Activated CD8-positive, alpha-beta memory T cell treated with anti-CD3 and anti-CD28 coated beads, Interleukin-2, amount 50 U/mL, for 1 hour (primary cell): ENCODE data around the gene ACACA.

Experiments
- DNase-seq: peaks from one replicate; pipeline ENCODE4 v3.0.0-alpha.2; 2020; ENCODE audit errors: extremely low read depth

ACACA gene

DNA sequence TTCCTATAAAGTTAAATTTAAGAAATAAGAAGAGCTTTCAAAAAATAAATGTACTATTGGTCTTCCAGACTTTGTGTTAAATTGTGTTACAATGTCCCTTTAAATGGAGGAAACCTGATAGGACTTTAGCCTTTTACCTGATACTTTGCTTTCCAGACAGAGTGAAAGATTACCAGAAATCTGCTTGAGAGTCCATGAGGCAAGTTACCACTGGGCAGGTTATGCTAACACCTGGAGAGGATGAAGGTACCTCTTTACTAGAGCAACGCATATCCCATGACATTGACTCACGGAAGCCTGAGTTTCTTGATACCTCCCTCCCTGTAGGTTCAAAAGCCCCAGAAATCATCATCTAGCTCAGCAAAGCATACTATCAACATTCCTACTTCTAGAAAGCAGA is 174.7 kb downstream of the ACACA start:
- DNase-seq: no peak

DNA sequence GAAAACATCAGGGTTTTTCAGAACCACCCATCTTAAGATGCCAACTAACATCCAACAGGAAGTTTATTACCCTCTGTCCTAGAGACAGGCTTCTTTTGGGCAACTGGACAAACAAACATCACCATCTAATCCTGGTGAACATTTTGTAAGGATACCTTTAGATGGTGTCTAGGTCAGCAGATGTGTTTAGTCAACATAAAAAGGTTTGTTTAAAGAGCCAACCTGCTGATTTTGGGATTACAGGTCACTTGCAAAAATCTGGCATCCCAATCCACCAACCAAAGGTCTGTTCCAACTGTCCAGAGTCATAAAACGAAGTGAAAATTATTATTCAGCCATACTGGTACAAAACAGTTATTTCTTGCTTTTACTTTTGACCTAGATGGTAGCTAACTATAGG is 176.0 kb downstream of the ACACA start:
- no peak for DNase-seq

DNA sequence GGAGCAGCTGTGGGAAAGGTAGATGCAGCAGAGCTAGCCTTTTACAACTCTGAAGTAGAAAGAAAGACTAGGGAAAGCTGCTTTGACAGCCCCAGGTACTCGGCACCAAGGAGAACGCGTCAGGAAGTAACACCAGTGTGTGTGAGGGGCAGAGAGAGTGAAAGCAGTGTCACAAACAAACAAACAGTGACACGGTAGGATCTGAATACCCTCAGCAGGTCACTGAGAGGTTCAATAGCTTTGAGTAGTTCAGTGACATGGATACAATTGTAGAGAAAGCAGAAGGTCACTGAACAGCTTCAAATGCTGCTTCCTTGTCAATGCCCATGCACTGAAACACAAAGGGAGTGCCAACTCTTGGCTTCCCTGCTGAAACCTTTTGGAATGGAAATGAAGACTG is 181.2 kb downstream of the ACACA start:
- no peak for DNase-seq

DNA sequence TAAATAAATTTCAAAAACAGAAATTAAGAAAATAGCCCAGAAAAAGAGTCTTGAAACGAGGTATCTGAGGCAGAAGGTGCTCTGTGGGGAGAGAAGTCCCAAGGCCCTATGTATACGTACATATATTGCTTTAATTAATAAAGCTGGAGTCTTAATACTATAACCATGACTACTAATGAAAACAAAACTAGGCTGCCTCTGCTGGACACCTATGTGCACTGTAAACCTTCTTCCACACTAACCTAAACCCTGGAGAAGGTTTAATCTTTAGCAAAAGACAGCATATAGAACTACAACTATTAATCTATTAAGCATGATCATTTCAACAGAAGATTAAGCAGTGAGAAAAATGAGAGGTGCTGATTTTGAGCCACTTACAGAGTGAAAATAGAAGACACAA is 184.8 kb downstream of the ACACA start:
- no peak for DNase-seq

DNA sequence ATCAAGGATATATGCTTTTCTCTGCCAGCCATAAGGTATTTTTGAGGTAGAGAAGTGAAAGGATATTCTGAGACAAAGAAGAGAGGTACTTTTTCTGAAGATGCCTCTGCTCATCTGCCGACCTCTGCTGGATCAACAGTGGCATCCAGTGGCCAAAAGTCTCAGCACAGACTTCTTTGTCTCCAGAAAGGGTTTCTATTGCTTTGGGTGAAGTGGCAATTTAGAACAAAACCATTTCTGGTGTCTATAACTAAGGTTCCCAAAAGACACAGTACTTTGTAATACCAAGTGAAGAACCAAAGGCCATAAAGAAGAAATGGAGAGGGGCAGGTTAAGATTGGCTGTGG is 186.1 kb downstream of the ACACA start:
- DNase-seq: no peak

DNA sequence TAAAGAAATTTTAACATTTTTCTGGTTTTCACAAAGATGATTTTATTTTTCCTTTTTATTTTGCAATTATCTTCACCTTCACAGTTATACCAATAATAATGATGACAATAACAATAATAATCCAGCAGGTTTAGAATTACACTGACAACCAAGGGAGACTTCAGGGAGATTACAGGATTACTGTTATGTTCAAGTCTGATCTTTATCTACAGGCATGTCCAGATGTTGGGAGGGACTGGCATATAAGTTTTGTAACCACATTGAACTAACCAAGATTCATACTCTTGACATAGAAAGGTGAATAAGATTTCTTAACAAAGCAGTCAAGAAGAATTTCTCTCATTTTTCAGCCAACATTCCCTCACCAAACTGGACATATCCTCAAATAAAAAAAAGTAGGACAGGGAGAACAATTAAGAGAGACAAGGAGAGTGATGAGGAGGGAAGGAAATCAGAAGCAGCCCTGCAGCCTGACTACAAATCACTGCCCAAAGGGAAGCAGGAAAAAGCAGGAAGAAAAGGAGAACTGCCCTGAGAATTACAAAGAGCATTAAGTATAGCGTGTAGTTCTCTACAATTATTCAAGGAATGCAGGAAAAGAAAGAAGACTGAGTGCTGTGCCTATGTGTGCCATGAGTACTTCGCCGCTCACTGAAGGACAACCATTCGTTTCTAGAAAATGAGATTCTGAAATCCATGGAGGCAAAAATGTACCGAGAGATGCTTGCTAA is 186.6 kb downstream of the ACACA start:
- no peak for DNase-seq

DNA sequence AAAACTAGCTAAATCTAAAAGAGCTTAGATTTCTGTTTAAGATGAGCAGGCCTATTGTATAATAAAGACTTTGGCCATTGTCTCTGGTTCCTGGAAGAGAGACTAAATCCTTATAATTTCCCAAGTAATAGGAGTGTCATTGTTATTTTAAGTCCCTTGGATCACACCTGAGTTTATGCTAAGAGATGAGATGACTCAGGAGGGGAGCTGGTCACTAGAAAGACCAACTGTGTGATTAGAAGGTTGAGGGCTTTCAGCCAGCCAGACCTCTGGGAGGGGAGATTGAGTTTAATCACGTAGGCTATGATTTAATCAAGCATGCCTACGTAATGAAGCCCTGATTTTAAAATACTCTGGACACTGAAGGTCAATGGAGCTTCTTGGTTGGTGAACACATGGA is 187.8 kb downstream of the ACACA start:
- DNase-seq: no peak

DNA sequence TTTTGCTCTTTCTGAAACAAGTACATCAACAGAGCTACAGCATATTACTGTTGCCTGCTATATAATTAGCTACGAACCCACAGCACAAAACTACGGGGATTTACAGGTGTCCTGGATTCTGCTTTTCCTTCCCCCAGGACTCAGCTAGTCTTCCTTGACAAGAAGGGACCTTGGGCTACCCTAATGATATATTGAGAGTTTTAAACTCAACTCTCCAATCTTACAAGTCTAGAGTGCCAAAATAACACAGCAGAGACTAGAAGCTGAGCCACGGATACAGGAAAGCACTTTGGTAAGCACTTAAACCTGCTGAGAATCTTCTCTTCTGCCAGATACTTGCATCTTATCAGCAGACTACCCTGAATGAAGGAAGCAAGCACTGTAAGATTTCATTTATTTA is 192.2 kb downstream of the ACACA start:
- no peak for DNase-seq

DNA sequence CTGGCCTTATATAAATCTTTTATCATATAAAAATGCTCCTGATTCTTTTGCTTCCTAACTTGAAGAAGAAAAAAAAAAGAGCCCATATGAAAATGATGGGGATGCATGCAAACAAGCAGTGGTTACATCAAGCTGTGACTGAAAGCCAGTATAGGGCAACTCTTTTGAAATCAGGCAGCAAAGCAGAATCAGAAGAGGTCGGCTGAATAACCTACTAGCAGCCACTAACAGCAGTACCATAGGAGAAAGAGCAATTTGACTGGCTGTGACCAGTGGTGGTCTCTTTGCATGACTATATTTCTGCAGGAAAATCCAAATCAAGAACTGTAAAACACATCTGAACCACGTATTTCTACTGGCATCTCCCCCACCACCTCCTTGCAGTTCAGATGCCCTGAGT is 192.7 kb downstream of the ACACA start:
- DNase-seq: no peak

DNA sequence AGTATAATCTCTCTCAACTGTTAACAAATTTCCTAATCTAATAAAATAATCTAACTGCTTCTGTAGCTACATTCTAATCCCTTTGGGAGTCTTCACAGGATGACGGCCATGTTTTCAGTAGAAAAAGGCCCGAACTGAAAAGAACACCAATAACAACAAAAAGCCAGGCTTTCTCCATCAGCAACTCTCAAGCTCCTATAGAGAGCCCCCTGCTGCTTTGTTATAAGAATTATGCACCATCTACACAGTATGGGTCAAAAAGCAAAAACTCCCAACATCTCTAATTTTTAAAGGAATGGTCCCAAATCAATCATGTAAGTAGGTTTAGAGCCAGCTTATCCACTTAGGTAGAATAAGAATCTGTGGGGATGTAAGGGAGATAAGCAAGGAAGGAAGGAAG is 194.5 kb downstream of the ACACA start:
- no peak for DNase-seq

DNA sequence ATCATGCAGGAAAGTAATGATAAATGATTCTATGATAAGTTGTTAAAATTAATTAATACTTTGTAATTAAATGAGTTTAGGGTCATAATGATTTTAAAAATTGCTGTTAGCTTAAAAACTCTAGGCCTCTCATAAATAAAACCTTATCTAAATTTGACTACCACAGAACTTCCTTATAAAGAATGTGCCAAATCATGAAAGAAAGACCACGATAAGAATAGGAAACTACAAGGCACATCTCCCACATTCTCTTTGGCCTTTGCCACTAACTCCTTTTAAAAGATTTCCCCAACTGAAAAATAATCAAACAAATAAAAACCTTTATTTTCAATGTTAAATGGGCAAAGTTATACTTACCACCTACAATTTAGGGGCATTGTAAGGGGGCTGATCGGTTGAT is 195.5 kb downstream of the ACACA start:
- no peak for DNase-seq

DNA sequence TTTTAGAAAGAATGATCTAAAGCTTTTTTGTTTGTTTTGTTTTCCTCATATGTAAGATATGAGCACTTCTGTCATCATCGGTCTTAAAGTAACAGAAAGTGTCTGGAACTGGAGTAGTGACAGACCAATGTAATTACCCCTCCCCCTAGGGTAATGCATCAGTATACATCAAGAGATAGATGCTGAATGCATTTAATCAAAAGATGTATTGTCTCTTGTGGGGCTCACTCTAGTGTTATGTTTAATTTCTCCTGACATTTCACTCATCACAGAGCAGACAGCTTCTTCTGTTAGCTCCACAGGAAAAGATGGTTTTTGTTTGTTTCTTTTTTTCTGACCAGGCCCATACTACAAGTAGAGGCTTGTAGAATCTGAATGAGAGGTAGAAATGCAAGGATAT is 199.5 kb downstream of the ACACA start:
- no peak for DNase-seq

DNA sequence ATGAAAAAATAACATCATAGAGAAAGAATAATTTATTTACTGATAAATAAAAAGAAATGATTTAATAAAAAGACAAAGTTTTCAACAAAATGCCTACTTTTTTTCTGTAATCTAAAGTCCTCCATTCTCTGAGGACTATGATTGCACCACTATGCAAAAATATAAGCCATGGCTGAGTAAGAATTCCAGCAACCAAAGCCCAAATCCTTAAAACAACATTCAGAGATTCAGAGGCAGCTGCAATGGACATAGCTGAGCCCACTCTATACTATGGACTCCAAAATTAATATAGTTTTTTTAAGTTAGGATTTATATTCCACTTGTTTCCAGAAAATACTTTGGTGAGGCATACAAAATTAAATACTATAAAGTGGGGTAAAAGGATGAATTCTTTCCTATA is 200.3 kb downstream of the ACACA start:
- DNase-seq: no peak

DNA sequence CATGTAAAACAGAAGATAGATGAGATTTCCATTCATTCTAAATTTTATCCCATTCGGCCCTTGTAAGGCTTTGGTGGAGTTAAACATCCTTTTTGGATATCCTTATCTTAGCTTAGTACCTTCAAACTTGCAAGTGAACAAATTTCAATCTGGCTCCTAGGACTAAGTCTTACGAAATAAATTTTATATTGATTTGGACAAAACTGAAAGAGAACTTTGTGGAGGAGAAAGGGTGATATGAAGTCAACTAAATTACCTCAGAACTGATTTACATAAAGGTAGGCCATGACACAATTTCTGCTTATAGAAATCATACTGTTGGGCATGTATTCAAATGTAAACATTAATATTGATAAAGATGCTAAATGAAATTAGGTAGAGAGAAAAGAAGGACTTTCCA is 206.1 kb downstream of the ACACA start:
- DNase-seq: no peak

DNA sequence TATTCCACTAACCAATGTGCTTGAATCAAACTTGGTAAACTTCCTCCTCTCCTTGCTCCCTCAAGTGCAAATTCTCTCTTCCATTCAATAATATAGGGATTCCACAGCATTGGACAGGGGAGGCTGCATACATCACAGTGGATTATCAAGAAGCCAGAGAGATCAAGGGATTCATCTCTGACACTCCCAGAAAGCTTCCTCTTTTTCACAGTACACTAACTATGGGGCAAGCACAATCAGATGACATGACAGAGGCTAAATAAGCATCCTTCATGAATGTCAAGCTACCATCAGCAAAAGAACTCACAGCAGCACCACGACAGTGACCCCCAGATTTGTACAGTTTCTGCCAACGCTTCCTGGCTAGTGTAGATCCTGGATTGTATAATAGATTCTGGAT is 209.3 kb downstream of the ACACA start:
- no peak for DNase-seq

DNA sequence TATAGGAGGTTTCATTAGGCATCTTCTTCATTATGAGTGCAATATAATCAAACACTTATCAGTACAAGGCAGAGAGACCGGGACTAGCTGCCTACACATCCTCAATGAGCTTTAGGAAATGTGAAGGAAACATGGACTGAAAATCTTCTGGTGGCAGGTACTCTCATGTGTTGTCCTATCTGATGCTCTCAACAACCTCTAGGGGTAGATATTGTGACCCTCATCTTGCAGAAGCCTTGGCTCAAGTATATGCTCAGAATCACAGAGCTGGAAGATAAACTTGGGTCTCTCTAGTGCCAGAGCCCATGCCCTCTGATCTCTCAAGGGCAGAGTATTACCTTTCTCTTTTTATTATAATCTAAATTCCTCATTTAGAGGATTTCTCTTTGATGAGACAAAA is 212.4 kb downstream of the ACACA start:
- no peak for DNase-seq

DNA sequence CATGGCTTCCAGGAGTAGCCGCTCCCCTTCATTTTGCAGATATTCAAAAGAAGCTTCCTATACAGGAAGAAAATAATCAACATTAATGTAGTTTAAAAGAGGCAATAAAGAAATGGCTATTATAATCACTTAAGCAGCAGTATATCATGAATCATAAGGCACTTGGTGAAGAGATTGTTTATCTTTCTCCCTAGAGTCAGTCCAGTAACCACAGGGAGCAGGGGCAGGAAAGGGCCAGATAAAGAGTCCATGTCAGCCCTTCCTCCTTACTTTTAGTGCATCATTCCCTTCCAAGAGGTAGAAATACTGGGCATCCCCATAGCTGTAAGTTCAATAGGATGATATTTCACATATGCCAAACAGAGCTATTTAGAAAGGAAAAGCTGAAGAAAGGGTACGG is 215.4 kb downstream of the ACACA start:
- DNase-seq: no peak

DNA sequence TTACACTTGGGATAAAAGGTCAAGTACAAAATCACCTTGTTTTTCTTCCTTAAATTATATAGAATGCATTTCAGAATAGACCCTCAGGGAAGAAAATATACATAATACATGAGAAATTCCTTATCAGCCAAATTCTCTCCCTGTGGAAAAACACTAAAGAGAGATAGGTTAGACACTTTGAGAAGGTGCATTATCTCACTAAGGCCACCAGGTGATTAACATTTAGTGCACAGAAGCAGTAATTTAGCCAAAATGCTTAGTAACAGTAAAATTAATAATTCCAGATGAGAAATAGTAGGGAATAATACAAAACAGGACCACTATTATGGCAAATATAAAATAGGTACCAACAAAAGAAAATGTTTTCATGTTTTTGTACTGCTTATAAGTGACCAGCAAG is 216.1 kb downstream of the ACACA start:
- no peak for DNase-seq

DNA sequence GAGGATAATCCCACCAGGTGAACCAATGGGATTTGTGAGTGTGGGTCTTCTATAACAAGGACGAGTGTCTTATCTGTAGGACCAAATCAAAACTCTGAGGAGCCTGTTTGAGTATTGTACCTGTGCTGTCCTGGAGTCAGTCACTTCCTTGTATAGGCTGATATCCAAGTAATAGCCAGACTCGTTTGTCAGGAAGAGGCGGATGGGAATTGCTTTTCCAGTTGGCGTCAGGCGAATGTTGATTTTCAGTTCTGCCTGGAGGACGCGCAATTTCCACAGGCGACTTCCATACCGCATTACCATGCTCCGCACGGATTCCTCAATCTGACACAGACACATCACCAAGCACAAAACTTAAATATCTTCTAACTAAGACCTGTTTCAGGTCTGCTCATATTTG is 218.5 kb downstream of the ACACA start:
- DNase-seq: no peak

DNA sequence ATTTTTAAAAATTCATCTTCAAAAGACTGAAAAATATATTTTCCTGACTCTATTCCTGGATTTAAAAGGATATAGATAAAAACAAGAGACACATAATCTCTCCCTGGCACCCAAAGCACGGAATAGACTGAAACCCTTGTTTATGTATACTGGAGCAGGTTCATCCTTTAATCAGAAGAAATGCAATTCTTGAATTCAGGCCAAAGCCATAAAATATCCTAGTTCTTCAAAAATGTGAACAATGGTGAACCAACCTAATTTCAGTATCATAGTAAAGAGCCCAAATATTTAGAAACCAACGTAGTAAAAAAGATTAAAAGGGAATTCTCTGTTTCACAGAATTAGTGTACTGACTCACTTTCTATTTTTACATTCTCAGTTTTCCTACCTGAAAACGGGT is 219.4 kb downstream of the ACACA start:
- DNase-seq: no peak

DNA sequence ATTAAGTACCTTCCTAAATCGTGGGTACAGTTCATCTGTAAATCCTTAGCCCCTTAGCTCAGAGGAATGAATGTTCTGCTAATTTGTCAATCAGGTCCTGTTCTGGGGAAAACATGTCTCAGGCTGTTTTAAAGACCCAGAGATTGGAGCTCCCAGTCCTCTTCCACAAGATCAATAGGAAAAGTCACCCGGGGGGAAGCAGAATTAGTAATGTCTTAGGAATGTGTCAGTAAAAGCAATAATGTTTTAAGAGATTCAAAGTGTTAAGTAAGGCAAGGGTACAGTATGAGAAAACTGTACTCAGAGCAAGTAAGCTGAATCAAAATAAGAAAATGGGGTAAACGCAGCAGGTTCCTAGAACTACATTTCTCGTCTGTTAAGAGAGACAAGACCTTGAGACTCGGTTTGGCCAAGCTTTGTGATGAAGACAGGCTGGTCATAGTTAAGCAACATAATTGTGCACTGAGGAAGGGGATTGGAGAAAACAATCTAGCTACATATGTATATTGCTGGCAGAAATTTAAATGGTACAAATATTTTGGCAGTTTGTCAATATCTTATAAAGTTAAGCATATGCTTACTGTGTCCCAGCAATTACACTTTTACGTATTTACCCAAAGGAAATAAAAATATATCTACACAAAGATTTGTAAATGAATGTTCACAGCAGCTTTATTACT is 223.7 kb downstream of the ACACA start:
- no peak for DNase-seq

DNA sequence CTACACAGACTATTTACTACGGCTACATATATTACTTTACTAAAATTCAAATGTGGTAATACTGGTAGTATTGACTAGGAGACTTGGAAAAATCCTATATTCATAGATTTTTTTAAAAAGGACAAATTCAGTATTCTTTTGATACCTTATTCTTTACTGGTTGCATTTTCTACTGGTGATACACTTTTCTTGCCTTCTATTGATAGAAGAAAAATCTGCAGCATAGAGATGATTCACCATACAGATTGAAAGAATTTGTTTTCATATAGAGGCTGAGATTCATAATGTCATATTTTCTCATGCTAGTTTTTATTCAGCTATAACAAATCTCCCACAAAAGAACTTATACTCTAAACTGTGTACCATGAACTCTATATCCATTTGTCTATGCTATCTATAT is 226.3 kb downstream of the ACACA start:
- DNase-seq: no peak

DNA sequence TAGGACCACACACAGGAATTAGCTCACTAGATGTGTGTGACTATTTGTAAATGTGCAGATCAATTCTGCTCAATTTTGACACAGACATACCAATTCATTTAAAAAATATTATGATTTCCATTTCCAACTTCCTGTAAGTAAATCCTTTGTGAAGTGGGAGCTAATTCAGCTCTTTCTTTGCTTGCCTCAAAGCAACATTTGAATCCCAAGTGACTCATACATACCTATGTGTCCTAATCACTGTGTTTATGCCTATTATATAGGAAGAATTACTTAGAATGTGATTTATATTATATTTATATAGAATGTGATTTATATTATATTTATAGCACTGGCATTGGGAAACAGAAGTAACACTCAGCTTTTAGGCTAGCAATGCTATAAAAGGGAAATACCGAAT is 226.7 kb downstream of the ACACA start:
- no peak for DNase-seq

DNA sequence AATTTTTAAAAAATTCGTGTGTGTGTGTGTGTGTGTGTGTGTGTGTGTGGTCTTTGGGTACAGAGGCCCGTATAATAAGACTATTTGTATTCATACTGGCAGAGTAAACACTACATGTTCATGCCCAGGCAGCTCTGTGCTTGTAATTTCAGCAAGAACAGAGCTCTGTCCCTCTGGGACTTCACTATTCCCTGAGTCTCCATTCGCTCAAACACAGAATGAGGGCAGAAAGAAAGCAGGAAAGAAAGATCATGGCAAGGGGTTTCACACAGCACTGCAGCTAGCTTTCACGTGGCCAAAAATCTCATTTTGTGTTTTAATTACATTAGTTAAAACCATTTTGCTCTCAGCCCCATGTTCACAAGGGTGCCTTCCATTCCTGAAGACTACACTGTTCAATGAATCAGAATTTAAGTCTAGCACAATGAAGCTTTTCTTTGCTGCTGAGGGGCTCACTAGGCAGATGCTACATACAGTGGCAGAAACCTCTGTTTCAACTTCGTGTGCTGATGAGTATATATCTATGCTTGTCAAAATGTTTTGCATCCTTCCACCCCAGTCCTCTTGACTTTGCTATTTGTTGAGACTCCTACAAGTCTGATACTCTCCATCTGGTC is 229.3 kb downstream of the ACACA start:
- no peak for DNase-seq
